ENCODE measurements around the gene TMPRSS4.
"Not testable (repeated sequence)": the region's sequence is repeated elsewhere in the genome, so short reads cannot be mapped to it uniquely, and the experiment has no call there.

Gene TMPRSS4

GRCh38 chr11:118056806-118057205, 20.1 kb upstream of the TMPRSS4 start:
- DNase-seq (ENCODE audit: low spot score), result no peak
- no peak for FAIRE-seq

- FAIRE-seq (no peak), DNase-seq (ENCODE audit: low spot score) (no peak)
These were observed 19.4 kb upstream of the TMPRSS4 start for GRCh38 chr11:118057251-118058145.

- no peak for FAIRE-seq
- DNase-seq (ENCODE audit: low spot score), result no peak
These were observed 18.3 kb upstream of the TMPRSS4 start for GRCh38 chr11:118058311-118059245.

GRCh38 chr11:118059246-118059940, 17.5 kb upstream of the TMPRSS4 start:
- FAIRE-seq (no peak), DNase-seq (ENCODE audit: low spot score) (no peak)

- FAIRE-seq (no peak), DNase-seq (ENCODE audit: low spot score) (no peak)
These were observed 16.7 kb upstream of the TMPRSS4 start for GRCh38 chr11:118060081-118060661.

- DNase-seq (ENCODE audit: low spot score), result no peak
- FAIRE-seq, result no peak
These were observed 16.0 kb upstream of the TMPRSS4 start for GRCh38 chr11:118060869-118061268.

GRCh38 chr11:118061586-118062125, 15.2 kb upstream of the TMPRSS4 start:
- no peak for FAIRE-seq
- DNase-seq (ENCODE audit: low spot score), result no peak

GRCh38 chr11:118062181-118062580, 14.7 kb upstream of the TMPRSS4 start:
- not testable (repeated sequence) for FAIRE-seq; DNase-seq (ENCODE audit: low spot score)

GRCh38 chr11:118062631-118063030, 14.2 kb upstream of the TMPRSS4 start:
- not testable (repeated sequence) for FAIRE-seq; DNase-seq (ENCODE audit: low spot score)

- no peak for FAIRE-seq
These were observed 11.9 kb upstream of the TMPRSS4 start for GRCh38 chr11:118064956-118065355.

GRCh38 chr11:118065384-118065783, 11.5 kb upstream of the TMPRSS4 start:
- FAIRE-seq (no peak), DNase-seq (ENCODE audit: low spot score) (no peak)

More at GRCh38 chr11:118064956-118065355, 11.9 kb upstream of the TMPRSS4 start:
- no peak for DNase-seq (ENCODE audit: low spot score)

GRCh38 chr11:118067006-118067405, 9.9 kb upstream of the TMPRSS4 start:
- FAIRE-seq, result no peak

GRCh38 chr11:118068206-118068944, 8.5 kb upstream of the TMPRSS4 start:
- FAIRE-seq (no peak), DNase-seq (ENCODE audit: low spot score) (no peak)

More at GRCh38 chr11:118067006-118067405, 9.9 kb upstream of the TMPRSS4 start:
- DNase-seq (ENCODE audit: low spot score), result no peak

GRCh38 chr11:118068945-118069612, 7.8 kb upstream of the TMPRSS4 start:
- DNase-seq (ENCODE audit: low spot score) (no peak), FAIRE-seq (no peak)

GRCh38 chr11:118071416-118072030, 5.4 kb upstream of the TMPRSS4 start:
- no peak for FAIRE-seq
- DNase-seq (ENCODE audit: low spot score), result no peak

- DNase-seq (ENCODE audit: low spot score) (no peak), FAIRE-seq (no peak)
These were observed 3.3 kb upstream of the TMPRSS4 start for GRCh38 chr11:118073554-118073953.

- DNase-seq (ENCODE audit: low spot score), result no peak
- FAIRE-seq, result no peak
These were observed 2.7 kb upstream of the TMPRSS4 start for GRCh38 chr11:118074091-118074685.

GRCh38 chr11:118074785-118075184, 2.1 kb upstream of the TMPRSS4 start:
- FAIRE-seq, result no peak
- no peak for DNase-seq (ENCODE audit: low spot score)
